Measurements from ENCODE around the gene NEK7.

The NEK7 gene

GRCh38 chr1:198211696-198212095, 54.9 kb downstream of the NEK7 start:
- Histone ChIP-seq H3K4me2 (ENCODE audit: low read length) (no peak overlapping the region), H3K4me3 (ENCODE audit: low read depth, low read length, poor library complexity, severe bottlenecking) (no peak overlapping the region), H3K27ac (ENCODE audit: low read depth, low read length, poor library complexity, severe bottlenecking) (no peak overlapping the region), H3K9me2 (ENCODE audit: low read depth, low read length) (no peaks in the 10 kb centered on the region), H3K4me1 (ENCODE audit: insufficient read depth, low read length, severe bottlenecking) (no peaks in the 10 kb centered on the region), H4K20me1 (ENCODE audit: insufficient read depth, low read length) (no peaks in the 10 kb centered on the region), H2AFZ (ENCODE audit: low read length) (no peak overlapping the region), H3F3A (ENCODE audit: insufficient read depth, low read length) (no peaks in the 10 kb centered on the region), H3K79me2 (ENCODE audit: insufficient read depth, low read length) (no peaks in the 10 kb centered on the region), H3K27me3 (ENCODE audit: insufficient read depth, low read length) (no peaks in the 10 kb centered on the region), H3K9ac (ENCODE audit: low read length) (no peak overlapping the region), H3K9me3 (ENCODE audit: low read length) (0 out of 2 replicates have a peak, but pooled peaks cover 2% of the 10 kb centered on the region), H3K36me3 (ENCODE audit: insufficient read depth, low read length) (no peaks in the 10 kb centered on the region)
- TF ChIP-seq EZH2 (IDR thresholded peaks at IDR 0.05; ENCODE audit: borderline replicate concordance, low read length), result no peak
- no peak for TF ChIP-seq CTCF (IDR thresholded peaks at IDR 0.05; ENCODE audit: low read length)

DNA sequence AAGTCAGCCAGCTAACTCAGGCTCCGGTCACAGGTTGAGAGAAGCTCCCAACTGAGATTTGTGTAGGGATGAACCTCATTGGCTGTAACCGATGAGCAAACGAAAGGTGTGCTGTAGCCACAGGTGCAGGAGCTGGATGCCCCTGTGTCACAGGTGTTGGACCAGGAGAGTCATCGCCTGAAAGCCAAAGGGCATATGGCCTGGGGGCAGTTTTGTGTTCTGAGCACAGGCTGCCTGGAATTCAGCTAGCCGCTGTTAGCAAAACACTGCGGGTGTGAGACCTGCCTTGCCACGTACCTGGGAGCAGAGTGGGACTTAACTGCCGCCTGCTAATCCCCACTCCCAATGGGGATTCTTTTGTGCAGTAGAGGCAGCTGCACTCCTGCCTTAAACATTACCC, 55.3 kb downstream of the NEK7 start:
- Histone ChIP-seq H3K9me2 (ENCODE audit: low read depth, low read length) (no peaks in the 10 kb centered on the region), H3F3A (ENCODE audit: insufficient read depth, low read length) (no peaks in the 10 kb centered on the region), H2AFZ (ENCODE audit: low read length) (no peak overlapping the region), H3K9ac (ENCODE audit: low read length) (no peak overlapping the region), H3K27me3 (ENCODE audit: insufficient read depth, low read length) (no peaks in the 10 kb centered on the region), H3K79me2 (ENCODE audit: insufficient read depth, low read length) (no peaks in the 10 kb centered on the region), H3K4me1 (ENCODE audit: insufficient read depth, low read length, severe bottlenecking) (no peaks in the 10 kb centered on the region), H3K36me3 (ENCODE audit: insufficient read depth, low read length) (no peaks in the 10 kb centered on the region), H3K9me3 (ENCODE audit: low read length) (0 out of 2 replicates have a peak, but pooled peaks cover 2% of the 10 kb centered on the region), H3K4me2 (ENCODE audit: low read length) (no peak overlapping the region), H3K4me3 (ENCODE audit: low read depth, low read length, poor library complexity, severe bottlenecking) (no peak overlapping the region), H4K20me1 (ENCODE audit: insufficient read depth, low read length) (no peaks in the 10 kb centered on the region), H3K27ac (ENCODE audit: low read depth, low read length, poor library complexity, severe bottlenecking) (no peak overlapping the region)
- no peak for TF ChIP-seq CTCF (IDR thresholded peaks at IDR 0.05; ENCODE audit: low read length)
- no peak for TF ChIP-seq EZH2 (IDR thresholded peaks at IDR 0.05; ENCODE audit: borderline replicate concordance, low read length)

DNA sequence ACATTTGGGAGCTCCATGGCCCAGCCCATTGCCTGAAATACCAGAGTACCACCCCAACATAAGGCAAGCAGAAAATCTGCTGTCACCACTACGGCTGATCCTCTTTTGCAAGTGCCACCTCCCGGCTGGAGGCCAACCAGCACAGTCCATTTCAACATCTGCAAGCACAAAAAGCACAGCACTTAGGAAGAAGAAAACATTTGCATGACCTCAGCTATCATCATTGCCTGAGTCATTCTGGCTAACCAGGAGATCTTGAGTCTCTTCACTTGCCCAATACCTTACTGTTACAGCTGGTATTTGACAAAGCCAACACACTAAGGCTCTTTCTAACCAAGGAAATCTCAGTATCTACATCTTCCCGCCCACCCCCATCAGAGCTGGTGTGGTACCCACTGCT, 55.9 kb downstream of the NEK7 start:
- Histone ChIP-seq H3F3A (ENCODE audit: insufficient read depth, low read length) (no peaks in the 10 kb centered on the region), H3K9me3 (ENCODE audit: low read length) (0 out of 2 replicates have a peak, but pooled peaks cover 2% of the 10 kb centered on the region), H3K79me2 (ENCODE audit: insufficient read depth, low read length) (no peaks in the 10 kb centered on the region), H3K4me2 (ENCODE audit: low read length) (no peak overlapping the region), H3K4me1 (ENCODE audit: insufficient read depth, low read length, severe bottlenecking) (no peaks in the 10 kb centered on the region), H3K9me2 (ENCODE audit: low read depth, low read length) (no peaks in the 10 kb centered on the region), H3K4me3 (ENCODE audit: low read depth, low read length, poor library complexity, severe bottlenecking) (no peak overlapping the region), H2AFZ (ENCODE audit: low read length) (no peak overlapping the region), H4K20me1 (ENCODE audit: insufficient read depth, low read length) (no peaks in the 10 kb centered on the region), H3K36me3 (ENCODE audit: insufficient read depth, low read length) (no peaks in the 10 kb centered on the region), H3K9ac (ENCODE audit: low read length) (no peak overlapping the region), H3K27me3 (ENCODE audit: insufficient read depth, low read length) (no peaks in the 10 kb centered on the region), H3K27ac (ENCODE audit: low read depth, low read length, poor library complexity, severe bottlenecking) (no peak overlapping the region)
- TF ChIP-seq EZH2 (IDR thresholded peaks at IDR 0.05; ENCODE audit: borderline replicate concordance, low read length) (no peak), CTCF (IDR thresholded peaks at IDR 0.05; ENCODE audit: low read length) (no peak)

Measured in OCI-LY1 (cell line).